ENCODE results near the gene EPHB4. TPM values are rescaled to one million over a fixed set of nuclear protein-coding genes. Genes with fewer than 3 reads are reported as not detected.
"Not testable (repeated sequence)": the region's sequence is repeated elsewhere in the genome, so short reads cannot be mapped to it uniquely, and the experiment has no call there.

The EPHB4 gene
- total and polyA plus RNA-seq, 2 donors: 7.3 to 9.6 TPM

- H3K9me3 ChIP-seq (ENCODE audit: control insufficient read depth in 2 of 2, insufficient read depth in 1 of 2, low read length in 1 of 2): no peaks in the 10 kb centered on the region
- peaks cover 9 to 14% of the 10 kb centered on the region in 2 donors for H3K4me1 ChIP-seq (ENCODE audit: control insufficient read depth in 2 of 2, insufficient read depth in 2 of 2, low read length in 2 of 2)
- 96% methylated on average over 16 of the region's 16 CpGs for WGBS
- no peaks in the 10 kb centered on the region for H3K27me3 ChIP-seq (ENCODE audit: control insufficient read depth in 2 of 2, insufficient read depth in 1 of 2, low read length in 1 of 2)
- no peak for DNase-seq (ENCODE audit: low read depth in 6 of 9, low spot score in 9 of 9)
- H3K27ac ChIP-seq (ENCODE audit: low read depth in 1 of 2, low read length in 1 of 2): no peak overlapping the region
- peaks cover 24 to 41% of the 10 kb centered on the region in 2 donors for H3K36me3 ChIP-seq (ENCODE audit: control insufficient read depth in 2 of 2, insufficient read depth in 2 of 2, low read length in 1 of 2)
- H3K4me3 ChIP-seq (ENCODE audit: low read length in 2 of 2): no peak overlapping the region
Observed at GRCh38 chr7:100856871-100857282, 29.6 kb upstream of the EPHB4 start.

- H3K27ac ChIP-seq (ENCODE audit: low read depth in 1 of 2, low read length in 1 of 2): no peak overlapping the region
- H3K9me3 ChIP-seq (ENCODE audit: control insufficient read depth in 2 of 2, insufficient read depth in 1 of 2, low read length in 1 of 2): no peaks in the 10 kb centered on the region
- DNase-seq (ENCODE audit: low read depth in 6 of 9, low spot score in 9 of 9): no peak
- H3K4me3 ChIP-seq (ENCODE audit: low read length in 2 of 2): no peak overlapping the region
- peaks cover 11 to 16% of the 10 kb centered on the region in 2 donors for H3K4me1 ChIP-seq (ENCODE audit: control insufficient read depth in 2 of 2, insufficient read depth in 2 of 2, low read length in 2 of 2)
- whole genome bisulfite sequencing: 97% methylated on average over 10 of the region's 10 CpGs
- no peaks in the 10 kb centered on the region for H3K27me3 ChIP-seq (ENCODE audit: control insufficient read depth in 2 of 2, insufficient read depth in 1 of 2, low read length in 1 of 2)
- peaks cover 13 to 28% of the 10 kb centered on the region in 2 donors for H3K36me3 ChIP-seq (ENCODE audit: control insufficient read depth in 2 of 2, insufficient read depth in 2 of 2, low read length in 1 of 2)
Observed at GRCh38 chr7:100855515-100855914, 28.2 kb upstream of the EPHB4 start.

GRCh38 chr7:100854899-100855298 lies 27.6 kb upstream of the EPHB4 start:
- WGBS: 98% methylated on average over 9 of the region's 9 CpGs
- not testable (repeated sequence) for H3K9me3 ChIP-seq (ENCODE audit: control insufficient read depth in 2 of 2, insufficient read depth in 1 of 2, low read length in 1 of 2); H3K27ac ChIP-seq (ENCODE audit: low read depth in 1 of 2, low read length in 1 of 2); H3K27me3 ChIP-seq (ENCODE audit: control insufficient read depth in 2 of 2, insufficient read depth in 1 of 2, low read length in 1 of 2); DNase-seq (ENCODE audit: low read depth in 6 of 9, low spot score in 9 of 9); H3K4me3 ChIP-seq (ENCODE audit: low read length in 2 of 2)
- Histone ChIP-seq H3K36me3 (ENCODE audit: control insufficient read depth in 2 of 2, insufficient read depth in 2 of 2, low read length in 1 of 2) (peaks cover 7 to 22% of the 10 kb centered on the region in 2 donors), H3K4me1 (ENCODE audit: control insufficient read depth in 2 of 2, insufficient read depth in 2 of 2, low read length in 2 of 2) (peaks cover 11 to 16% of the 10 kb centered on the region in 2 donors)

- Histone ChIP-seq H3K9me3 (ENCODE audit: control insufficient read depth in 2 of 2, insufficient read depth in 1 of 2, low read length in 1 of 2) (no peaks in the 10 kb centered on the region), H3K4me3 (ENCODE audit: low read length in 2 of 2) (no peak overlapping the region), H3K27me3 (ENCODE audit: control insufficient read depth in 2 of 2, insufficient read depth in 1 of 2, low read length in 1 of 2) (no peaks in the 10 kb centered on the region), H3K36me3 (ENCODE audit: control insufficient read depth in 2 of 2, insufficient read depth in 2 of 2, low read length in 1 of 2) (peaks cover 3 to 17% of the 10 kb centered on the region in 2 donors), H3K4me1 (ENCODE audit: control insufficient read depth in 2 of 2, insufficient read depth in 2 of 2, low read length in 2 of 2) (peaks cover 11 to 16% of the 10 kb centered on the region in 2 donors), H3K27ac (ENCODE audit: low read depth in 1 of 2, low read length in 1 of 2) (no peak overlapping the region)
- no peak for DNase-seq (ENCODE audit: low read depth in 6 of 9, low spot score in 9 of 9)
- 97% methylated on average over 14 of the region's 14 CpGs for WGBS
Observed at GRCh38 chr7:100854146-100854895, 27.0 kb upstream of the EPHB4 start.

GRCh38 chr7:100852048-100852872 lies 24.9 kb upstream of the EPHB4 start, which contains the start of gene SLC12A9:
Gene SLC12A9, plus strand, starts transcription at chr7:100852713. Its CDS starts 1,485 bp downstream, at chr7:100854198.
- peaks cover 11 to 16% of the 10 kb centered on the region in 2 donors for H3K4me1 ChIP-seq (ENCODE audit: control insufficient read depth in 2 of 2, insufficient read depth in 2 of 2, low read length in 2 of 2)
- H3K9me3 ChIP-seq (ENCODE audit: control insufficient read depth in 2 of 2, insufficient read depth in 1 of 2, low read length in 1 of 2): no peaks in the 10 kb centered on the region
- under 1% methylated on average over 71 of the region's 71 CpGs for WGBS
- peak within 1 kb of the TSS in 1 of 2 donors; percentile 55 for H3K27ac ChIP-seq (ENCODE audit: low read depth in 1 of 2, low read length in 1 of 2)
- peak within 1 kb of the TSS; percentile 61 to 62 for H3K4me3 ChIP-seq (ENCODE audit: low read length in 2 of 2)
- peaks cover 3 to 11% of the 10 kb centered on the region in 2 donors for H3K36me3 ChIP-seq (ENCODE audit: control insufficient read depth in 2 of 2, insufficient read depth in 2 of 2, low read length in 1 of 2)
- H3K27me3 ChIP-seq (ENCODE audit: control insufficient read depth in 2 of 2, insufficient read depth in 1 of 2, low read length in 1 of 2): no peaks in the 10 kb centered on the region
- DNase-seq (ENCODE audit: low read depth in 6 of 9, low spot score in 9 of 9): peak in 8 of 9 donors; percentile 76 to 94 (median 87)

GRCh38 chr7:100847360-100847759 lies 20.0 kb upstream of the EPHB4 start:
- DNase-seq (ENCODE audit: low read depth in 6 of 9, low spot score in 9 of 9): no peak
- Histone ChIP-seq H3K27ac (ENCODE audit: low read depth in 1 of 2, low read length in 1 of 2) (no peak overlapping the region), H3K36me3 (ENCODE audit: control insufficient read depth in 2 of 2, insufficient read depth in 2 of 2, low read length in 1 of 2) (no peaks in the 10 kb centered on the region), H3K9me3 (ENCODE audit: control insufficient read depth in 2 of 2, insufficient read depth in 1 of 2, low read length in 1 of 2) (no peaks in the 10 kb centered on the region), H3K4me1 (ENCODE audit: control insufficient read depth in 2 of 2, insufficient read depth in 2 of 2, low read length in 2 of 2) (peaks cover 3 to 6% of the 10 kb centered on the region in 2 donors), H3K4me3 (ENCODE audit: low read length in 2 of 2) (no peak overlapping the region), H3K27me3 (ENCODE audit: control insufficient read depth in 2 of 2, insufficient read depth in 1 of 2, low read length in 1 of 2) (no peaks in the 10 kb centered on the region)
- WGBS: 98% methylated on average over 4 of the region's 4 CpGs

- H3K4me1 ChIP-seq (ENCODE audit: control insufficient read depth in 2 of 2, insufficient read depth in 2 of 2, low read length in 2 of 2): peaks cover 8 to 18% of the 10 kb centered on the region in 2 donors
- WGBS: 97% methylated on average over 8 of the region's 8 CpGs
- H3K27ac ChIP-seq (ENCODE audit: low read depth in 1 of 2, low read length in 1 of 2): no peak overlapping the region
- no peak overlapping the region for H3K4me3 ChIP-seq (ENCODE audit: low read length in 2 of 2)
- no peaks in the 10 kb centered on the region for H3K36me3 ChIP-seq (ENCODE audit: control insufficient read depth in 2 of 2, insufficient read depth in 2 of 2, low read length in 1 of 2)
- no peaks in the 10 kb centered on the region for H3K9me3 ChIP-seq (ENCODE audit: control insufficient read depth in 2 of 2, insufficient read depth in 1 of 2, low read length in 1 of 2)
- no peak for DNase-seq (ENCODE audit: low read depth in 6 of 9, low spot score in 9 of 9)
- H3K27me3 ChIP-seq (ENCODE audit: control insufficient read depth in 2 of 2, insufficient read depth in 1 of 2, low read length in 1 of 2): no peaks in the 10 kb centered on the region
Observed at GRCh38 chr7:100840470-100841100, 13.3 kb upstream of the EPHB4 start.

- H3K36me3 ChIP-seq (ENCODE audit: control insufficient read depth in 2 of 2, insufficient read depth in 2 of 2, low read length in 1 of 2): no peaks in the 10 kb centered on the region
- no peak overlapping the region for H3K4me3 ChIP-seq (ENCODE audit: low read length in 2 of 2)
- 99% methylated on average over 18 of the region's 18 CpGs for WGBS
- H3K27me3 ChIP-seq (ENCODE audit: control insufficient read depth in 2 of 2, insufficient read depth in 1 of 2, low read length in 1 of 2): no peaks in the 10 kb centered on the region
- peaks cover 8 to 18% of the 10 kb centered on the region in 2 donors for H3K4me1 ChIP-seq (ENCODE audit: control insufficient read depth in 2 of 2, insufficient read depth in 2 of 2, low read length in 2 of 2)
- H3K27ac ChIP-seq (ENCODE audit: low read depth in 1 of 2, low read length in 1 of 2): no peak overlapping the region
- no peak for DNase-seq (ENCODE audit: low read depth in 6 of 9, low spot score in 9 of 9)
- H3K9me3 ChIP-seq (ENCODE audit: control insufficient read depth in 2 of 2, insufficient read depth in 1 of 2, low read length in 1 of 2): no peaks in the 10 kb centered on the region
Observed at GRCh38 chr7:100839361-100839760, 12.0 kb upstream of the EPHB4 start.

Measured in thymus (tissue), 11 donors.